Parathyroid adenoma (tissue), 2 donors: ENCODE measurements around the gene PRKAG3.

Experiments
- H2AFZ ChIP-seq: fragments of 300-600 bp; sonication (generic); one replicate; pipeline ENCODE4 v1.7.0; 2017; ENCODE audit warnings: antibody characterized with exemption, mild to moderate bottlenecking
- H3K27ac ChIP-seq: fragments of 300-600 bp; sonication (generic); one replicate; pipeline ENCODE4 v1.7.0; 2017
- H3K27me3 ChIP-seq: fragments of 300-600 bp; sonication (generic); one replicate; pipeline ENCODE4 v1.7.0; 2017; ENCODE audit warnings: low read length; ENCODE audit not compliant: control insufficient read depth, insufficient read depth
- H3K36me3 ChIP-seq: fragments of 300-600 bp; sonication (generic); one replicate; pipeline ENCODE4 v1.7.0; 2017; ENCODE audit warnings: low read length; ENCODE audit not compliant: control insufficient read depth, insufficient read depth
- H3K4me1 ChIP-seq: fragments of 300-600 bp; sonication (generic); one replicate; pipeline ENCODE4 v1.7.0; 2017; ENCODE audit warnings: control low read depth
- H3K4me2 ChIP-seq: fragments of 300-600 bp; sonication (generic); one replicate; pipeline ENCODE4 v1.7.0; 2017; ENCODE audit warnings: low read length
- H3K4me3 ChIP-seq: fragments of 300-600 bp; sonication (generic); one replicate; pipeline ENCODE4 v1.7.0; 2017; ENCODE audit warnings: low read depth, low read length
- H3K79me2 ChIP-seq: fragments of 300-600 bp; sonication (generic); one replicate; pipeline ENCODE4 v1.7.0; 2017; ENCODE audit warnings: control low read depth
- H3K9ac ChIP-seq: fragments of 300-600 bp; sonication (generic); one replicate; pipeline ENCODE4 v1.7.0; 2017; ENCODE audit warnings: mild to moderate bottlenecking
- H3K9me3 ChIP-seq: fragments of 300-600 bp; sonication (generic); one replicate; pipeline ENCODE4 v1.7.0; 2017; ENCODE audit warnings: low read length; ENCODE audit not compliant: control insufficient read depth
- TF ChIP-seq, protein P1 (sequence below): fragments of 300-600 bp; sonication (generic); IDR thresholded peaks from one replicate; pipeline ENCODE4 v1.7.0; 2017; ENCODE audit warnings: antibody characterized with exemption, mild to moderate bottlenecking
- donor health status: primary hyperparathyroidism.

Gene PRKAG3

GRCh38 chr2:218830526-218831306, 887 bp downstream of the PRKAG3 start:
- TF ChIP-seq, protein P1, sequence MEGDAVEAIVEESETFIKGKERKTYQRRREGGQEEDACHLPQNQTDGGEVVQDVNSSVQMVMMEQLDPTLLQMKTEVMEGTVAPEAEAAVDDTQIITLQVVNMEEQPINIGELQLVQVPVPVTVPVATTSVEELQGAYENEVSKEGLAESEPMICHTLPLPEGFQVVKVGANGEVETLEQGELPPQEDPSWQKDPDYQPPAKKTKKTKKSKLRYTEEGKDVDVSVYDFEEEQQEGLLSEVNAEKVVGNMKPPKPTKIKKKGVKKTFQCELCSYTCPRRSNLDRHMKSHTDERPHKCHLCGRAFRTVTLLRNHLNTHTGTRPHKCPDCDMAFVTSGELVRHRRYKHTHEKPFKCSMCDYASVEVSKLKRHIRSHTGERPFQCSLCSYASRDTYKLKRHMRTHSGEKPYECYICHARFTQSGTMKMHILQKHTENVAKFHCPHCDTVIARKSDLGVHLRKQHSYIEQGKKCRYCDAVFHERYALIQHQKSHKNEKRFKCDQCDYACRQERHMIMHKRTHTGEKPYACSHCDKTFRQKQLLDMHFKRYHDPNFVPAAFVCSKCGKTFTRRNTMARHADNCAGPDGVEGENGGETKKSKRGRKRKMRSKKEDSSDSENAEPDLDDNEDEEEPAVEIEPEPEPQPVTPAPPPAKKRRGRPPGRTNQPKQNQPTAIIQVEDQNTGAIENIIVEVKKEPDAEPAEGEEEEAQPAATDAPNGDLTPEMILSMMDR = no peak
- Histone ChIP-seq H3K27me3 (no peaks in the 10 kb centered on the region), H3K4me3 (no peak overlapping the region), H3K9me3 (no peaks in the 10 kb centered on the region), H3K9ac (no peak overlapping the region), H3K36me3 (no peaks in the 10 kb centered on the region), H3K4me1 (no peaks in the 10 kb centered on the region), H2AFZ (no peak overlapping the region), H3K4me2 (no peak overlapping the region), H3K79me2 (no peaks in the 10 kb centered on the region), H3K27ac (no peak overlapping the region)

GRCh38 chr2:218829868-218830451, 1.6 kb downstream of the PRKAG3 start:
- Histone ChIP-seq H3K27ac (no peak overlapping the region), H3K79me2 (no peaks in the 10 kb centered on the region), H3K4me1 (no peaks in the 10 kb centered on the region), H3K9ac (no peak overlapping the region), H3K36me3 (no peaks in the 10 kb centered on the region), H3K4me3 (no peak overlapping the region), H3K27me3 (no peaks in the 10 kb centered on the region), H3K9me3 (no peaks in the 10 kb centered on the region), H2AFZ (no peak overlapping the region), H3K4me2 (no peak overlapping the region)
- TF ChIP-seq, protein P1 = no peak

DNA sequence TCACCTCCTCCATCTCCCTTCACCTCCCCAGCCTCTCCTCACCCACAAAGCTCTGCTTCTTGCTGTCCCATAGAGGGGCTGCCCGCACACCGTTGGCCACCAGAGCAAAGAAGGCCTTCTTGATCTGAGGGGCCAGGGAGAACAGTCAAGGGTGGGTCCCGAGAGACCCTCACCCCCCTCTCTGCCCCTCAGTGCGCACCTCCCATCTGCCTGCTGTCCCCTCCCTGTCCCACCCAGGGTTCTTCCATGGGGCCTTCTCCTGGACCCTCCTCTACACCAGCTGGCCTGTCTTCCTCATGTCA, 3.2 kb downstream of the PRKAG3 start:
- Histone ChIP-seq H3K4me2 (no peak overlapping the region), H3K4me1 (no peaks in the 10 kb centered on the region), H3K9ac (no peak overlapping the region), H3K27ac (no peak overlapping the region), H2AFZ (no peak overlapping the region), H3K27me3 (no peaks in the 10 kb centered on the region), H3K9me3 (no peaks in the 10 kb centered on the region), H3K4me3 (no peak overlapping the region), H3K79me2 (no peaks in the 10 kb centered on the region), H3K36me3 (no peaks in the 10 kb centered on the region)
- TF ChIP-seq, protein P1 = no peak

GRCh38 chr2:218827701-218828476, 3.7 kb downstream of the PRKAG3 start:
- H3K4me1 ChIP-seq = no peaks in the 10 kb centered on the region
- H3K79me2 ChIP-seq = no peaks in the 10 kb centered on the region
- no peak overlapping the region for H3K27ac ChIP-seq
- TF ChIP-seq, protein P1 = no peak
- H3K4me3 ChIP-seq = no peak overlapping the region
- no peaks in the 10 kb centered on the region for H3K9me3 ChIP-seq
- H2AFZ ChIP-seq = no peak overlapping the region
- no peaks in the 10 kb centered on the region for H3K36me3 ChIP-seq
- no peak overlapping the region for H3K9ac ChIP-seq
- no peak overlapping the region for H3K4me2 ChIP-seq
- H3K27me3 ChIP-seq = no peaks in the 10 kb centered on the region
